ENCODE measurements around the gene KLHL5.

Gene KLHL5

DNA sequence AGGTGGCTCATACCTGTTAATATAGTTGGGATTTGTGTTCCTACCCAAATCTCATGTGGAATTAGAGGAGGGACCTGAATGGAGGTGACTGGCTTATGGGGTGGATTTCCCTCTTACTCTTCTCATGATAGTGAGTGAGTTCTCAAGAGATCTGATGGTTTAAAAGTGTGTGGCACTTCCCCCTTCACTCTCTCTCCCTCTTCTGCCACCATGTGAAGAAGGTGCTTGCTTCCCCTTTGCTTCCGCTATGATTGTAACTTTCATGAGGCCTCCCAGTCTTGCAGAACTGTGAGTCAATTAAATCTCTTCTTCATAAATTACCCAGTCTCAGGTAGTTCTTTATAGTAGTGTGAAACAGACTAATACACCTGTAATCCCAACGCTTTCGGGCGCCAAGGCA lies 92.0 kb downstream of the KLHL5 start:
- peak; percentile 43 to 48 for ATAC-seq (replicated peaks)
- Mint-ChIP-seq H3K9me3 (no peaks in the 10 kb centered on the region), H3K27me3 (no peaks in the 10 kb centered on the region), H3K36me3 (no peaks in the 10 kb centered on the region), H3K4me3 (no peak overlapping the region), H3K4me1 (peaks cover 3 to 15% of the 10 kb centered on the region in 2 donors), H3K27ac (no peak overlapping the region)
- no peak for DNase-seq

DNA sequence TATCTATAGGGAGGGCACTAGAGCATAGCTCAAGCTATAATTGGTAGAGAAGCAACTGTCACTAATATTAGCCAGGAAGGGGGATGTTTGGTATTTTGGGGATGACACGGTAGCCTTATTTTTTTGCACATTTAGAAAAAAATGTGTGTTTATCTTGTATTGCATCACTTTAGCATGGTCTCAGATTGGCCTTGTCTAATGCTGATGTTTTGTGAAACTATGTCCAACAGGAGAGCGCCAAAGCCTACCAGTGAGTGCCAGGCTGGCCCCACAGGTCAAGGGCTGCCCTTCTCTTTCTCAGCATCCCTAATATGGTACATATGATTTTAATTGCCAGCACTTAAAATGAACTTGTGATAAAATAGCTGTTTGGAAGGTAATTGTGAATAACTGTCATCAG lies 95.5 kb downstream of the KLHL5 start:
- H3K9me3 Mint-ChIP-seq, result no peaks in the 10 kb centered on the region
- ATAC-seq (replicated peaks), result no peak
- H3K27me3 Mint-ChIP-seq, result no peaks in the 10 kb centered on the region
- H3K36me3 Mint-ChIP-seq, result no peaks in the 10 kb centered on the region
- no peak overlapping the region for H3K4me3 Mint-ChIP-seq
- H3K27ac Mint-ChIP-seq, result no peak overlapping the region
- peaks cover 1 to 6% of the 10 kb centered on the region in 2 donors for H3K4me1 Mint-ChIP-seq
- DNase-seq, result no peak

DNA sequence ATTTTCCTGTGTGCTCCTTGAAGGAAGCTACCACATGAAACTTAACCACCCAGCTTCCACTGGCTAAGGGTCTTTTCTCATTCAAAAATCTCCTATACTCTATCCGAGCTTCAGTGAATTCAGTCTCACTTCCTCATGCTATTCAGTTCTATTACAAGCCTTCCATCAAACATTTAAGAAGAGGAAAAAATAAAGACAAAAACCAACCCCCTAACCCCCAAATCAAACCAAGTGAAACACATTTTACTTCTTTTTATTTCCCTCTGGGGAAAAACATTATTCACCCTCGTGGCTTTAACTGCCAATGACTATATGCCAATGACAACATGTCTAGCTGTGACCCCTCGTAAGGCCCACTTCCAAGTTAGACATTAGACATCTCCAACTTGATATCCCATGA lies 104.1 kb downstream of the KLHL5 start:
- H3K36me3 Mint-ChIP-seq, result peaks cover 3 to 13% of the 10 kb centered on the region in 2 donors
- peaks cover 6 to 9% of the 10 kb centered on the region in 2 donors for H3K9me3 Mint-ChIP-seq
- H3K27me3 Mint-ChIP-seq, result no peaks in the 10 kb centered on the region
- ATAC-seq (replicated peaks) (peak; percentile 94 to 95), DNase-seq (no peak)
- peak overlapping the region; percentile 45 to 66 for H3K4me3 Mint-ChIP-seq
- H3K4me1 Mint-ChIP-seq, result peaks cover 28 to 42% of the 10 kb centered on the region in 2 donors
- peak overlapping the region; percentile 82 for H3K27ac Mint-ChIP-seq

DNA sequence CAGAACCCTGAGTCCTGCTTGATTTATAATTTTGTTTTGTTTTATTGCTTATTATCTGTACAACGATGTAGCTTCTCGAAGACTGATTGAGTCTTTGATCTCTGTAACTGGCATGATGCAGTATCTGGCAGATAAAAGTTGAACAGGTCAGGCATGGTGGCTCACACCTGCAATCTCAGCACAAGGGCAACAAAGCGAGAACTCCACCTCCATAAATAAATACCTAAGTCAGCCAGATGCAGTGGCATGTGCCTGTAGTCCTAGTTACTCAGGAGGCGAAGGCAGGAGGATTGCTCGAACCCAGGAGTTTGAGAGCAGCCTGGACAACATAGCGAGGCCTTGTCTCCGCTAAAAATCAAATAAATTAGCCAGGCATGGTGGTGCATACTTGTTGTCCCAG lies 104.6 kb downstream of the KLHL5 start:
- Mint-ChIP-seq H3K4me1 (peaks cover 28 to 42% of the 10 kb centered on the region in 2 donors), H3K9me3 (peaks cover 6 to 9% of the 10 kb centered on the region in 2 donors), H3K27me3 (no peaks in the 10 kb centered on the region), H3K27ac (peak overlapping the region; percentile 82), H3K4me3 (peak overlapping the region; percentile 45 to 66), H3K36me3 (peaks cover 3 to 13% of the 10 kb centered on the region in 2 donors)
- DNase-seq (no peak), ATAC-seq (replicated peaks) (peak; percentile 62 to 64)

DNA sequence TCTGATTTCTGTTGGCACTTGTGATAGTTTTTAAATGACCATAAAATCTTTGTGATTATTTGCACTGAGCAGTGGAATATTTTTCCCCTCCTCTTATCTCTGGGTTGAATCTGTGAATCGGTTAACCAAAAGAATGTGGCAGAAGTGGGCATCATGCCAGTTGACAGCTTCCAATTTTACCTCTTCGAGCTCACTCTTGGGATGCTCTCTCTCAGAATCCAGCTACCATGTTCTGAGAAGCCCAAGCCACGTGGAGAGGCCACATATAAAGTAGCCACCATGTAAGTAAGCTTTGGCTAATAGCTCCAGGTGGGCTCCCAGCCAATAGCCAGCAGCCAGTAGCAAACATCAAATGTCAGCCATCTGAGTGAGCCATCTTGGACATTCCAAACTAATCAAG lies 107.4 kb downstream of the KLHL5 start:
- H3K4me3 Mint-ChIP-seq, result no peak overlapping the region
- H3K9me3 Mint-ChIP-seq, result peaks cover 5% of the 10 kb centered on the region in 2 donors
- H3K27ac Mint-ChIP-seq, result no peak overlapping the region
- no peaks in the 10 kb centered on the region for H3K27me3 Mint-ChIP-seq
- DNase-seq (no peak), ATAC-seq (replicated peaks) (no peak)
- H3K36me3 Mint-ChIP-seq, result peaks cover 3 to 10% of the 10 kb centered on the region in 2 donors
- H3K4me1 Mint-ChIP-seq, result peaks cover 28 to 42% of the 10 kb centered on the region in 2 donors

DNA sequence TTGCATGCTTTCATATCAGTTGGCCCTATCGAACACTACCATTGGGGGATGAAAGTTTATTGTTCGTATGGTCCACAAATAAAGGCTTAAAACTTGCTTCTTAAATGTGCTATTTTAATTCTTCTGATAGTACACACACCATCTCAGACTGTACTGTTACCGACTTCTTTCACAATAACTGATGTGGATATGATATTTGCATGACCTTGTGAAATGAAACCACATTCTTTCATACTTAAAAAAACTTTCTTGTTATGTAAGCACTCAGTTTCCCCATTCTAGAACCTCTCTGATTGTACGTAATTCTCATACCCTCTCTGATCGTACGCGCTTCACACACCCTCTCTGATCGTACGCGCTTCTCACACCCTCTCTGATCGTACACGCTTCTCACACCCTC lies 108.3 kb downstream of the KLHL5 start:
- peaks cover 3 to 10% of the 10 kb centered on the region in 2 donors for H3K36me3 Mint-ChIP-seq
- no peak overlapping the region for H3K4me3 Mint-ChIP-seq
- no peaks in the 10 kb centered on the region for H3K27me3 Mint-ChIP-seq
- peaks cover 23 to 39% of the 10 kb centered on the region in 2 donors for H3K4me1 Mint-ChIP-seq
- H3K27ac Mint-ChIP-seq, result no peak overlapping the region
- DNase-seq (no peak), ATAC-seq (replicated peaks) (no peak)
- peaks cover 5% of the 10 kb centered on the region in 2 donors for H3K9me3 Mint-ChIP-seq
